IMR-90 (cell line): Measurements from ENCODE around the gene PSMC3. TPM values are rescaled to one million over a fixed set of nuclear protein-coding genes. Genes with fewer than 3 reads are reported as not detected.

Experiments
- ATAC-seq: fragments of 200-7000 bp; cut with Tn5 transposase; 2 replicates; pipeline ENCODE4 v1.9.1; 2020; ENCODE audit warnings: low read depth, mild to moderate bottlenecking, moderate library complexity
- BruUV-seq: library from RNA; stranded (reverse); fragments of 400-500 nt; replicated peaks from 2 replicates; lab custom pipeline; 2021; lab: Mats Ljungman, UMichigan
- CTCF ChIA-PET: fragments of 300-600 bp; formaldehyde crosslinking; extraction: SDS; loops from one replicate; lab custom pipeline; 2021; ENCODE audit warnings: antibody characterized with exemption; lab: Yijun Ruan, JAX
- POLR2A ChIA-PET: fragments of 300-600 bp; sonication (Branson Sonifier 250); formaldehyde crosslinking; loops from one replicate; lab custom pipeline; 2022; ENCODE audit warnings: antibody characterized with exemption; ENCODE audit not compliant: unreplicated experiment; lab: Charles Lee
- DNase-seq: peaks from one replicate; pipeline ENCODE4 v3.0.0; 2013
- H2AFZ ChIP-seq: replicated peaks from 2 replicates; pipeline ENCODE3; 2013; ENCODE audit warnings: low read length, mild to moderate bottlenecking; ENCODE audit not compliant: poor library complexity
- H2AK5ac ChIP-seq: 2 replicates; pipeline ENCODE4 v1.6.1; 2013; ENCODE audit warnings: low read depth, low read length, inconsistent platforms
- H2AK9ac ChIP-seq: replicated peaks from 2 replicates; pipeline ENCODE3; 2013; ENCODE audit warnings: mild to moderate bottlenecking, low read depth, low read length, moderate library complexity; ENCODE audit not compliant: poor library complexity
- H2BK120ac ChIP-seq: 2 replicates; pipeline ENCODE4 v1.6.1; 2013; ENCODE audit warnings: low read depth, low read length, inconsistent platforms
- H2BK15ac ChIP-seq: 3 replicates; pipeline ENCODE4 v1.6.1; 2013; ENCODE audit warnings: low read depth, low read length, inconsistent platforms
- H2BK20ac ChIP-seq: 2 replicates; pipeline ENCODE4 v1.6.1; 2013; ENCODE audit warnings: low read depth, mild to moderate bottlenecking, inconsistent platforms, low read length, moderate library complexity
- H2BK5ac ChIP-seq: 2 replicates; pipeline ENCODE4 v1.6.1; 2013; ENCODE audit warnings: mild to moderate bottlenecking, low read depth, low read length, inconsistent platforms; ENCODE audit not compliant: poor library complexity, severe bottlenecking
- H3K14ac ChIP-seq: replicated peaks from 2 replicates; pipeline ENCODE4 v1.6.1; 2013; ENCODE audit warnings: low read depth, low read length, inconsistent platforms
- H3K18ac ChIP-seq: 2 replicates; pipeline ENCODE4 v1.6.1; 2013; ENCODE audit warnings: low read depth, low read length, control low read depth
- H3K23ac ChIP-seq: 2 replicates; pipeline ENCODE4 v1.6.1; 2013; ENCODE audit warnings: low read depth, low read length, inconsistent platforms
- H3K27ac ChIP-seq: 2 replicates; pipeline ENCODE4 v1.5.1; 2013; ENCODE audit warnings: mild to moderate bottlenecking, control low read depth, low read length; ENCODE audit not compliant: insufficient read depth
- H3K27me3 ChIP-seq: 2 replicates; pipeline ENCODE4 v1.6.1; 2013; ENCODE audit warnings: low read length; ENCODE audit not compliant: control insufficient read depth, insufficient read depth
- H3K36me3 ChIP-seq: 2 replicates; pipeline ENCODE4 v1.6.1; 2013; ENCODE audit warnings: low read length, mixed read lengths; ENCODE audit not compliant: control insufficient read depth, insufficient read depth
- H3K4ac ChIP-seq: 2 replicates; pipeline ENCODE4 v1.6.1; 2013; ENCODE audit warnings: low read depth, low read length, inconsistent platforms
- H3K4me1 ChIP-seq: 2 replicates; pipeline ENCODE4 v1.6.1; 2013; ENCODE audit warnings: low read length, mixed read lengths; ENCODE audit not compliant: control insufficient read depth, insufficient read depth
- H3K4me2 ChIP-seq: 2 replicates; pipeline ENCODE4 v1.6.1; 2013; ENCODE audit warnings: low read depth, mild to moderate bottlenecking, control low read depth, low read length, moderate library complexity
- H3K4me3 ChIP-seq: 2 replicates; pipeline ENCODE4 v1.5.1; 2013; ENCODE audit warnings: low read depth, mild to moderate bottlenecking, control low read depth, low read length, moderate library complexity; ENCODE audit not compliant: insufficient read depth
- H3K56ac ChIP-seq: 2 replicates; pipeline ENCODE4 v1.6.1; 2013; ENCODE audit warnings: low read length, inconsistent platforms; ENCODE audit not compliant: insufficient read depth; ENCODE audit errors: extremely low read depth
- H3K79me1 ChIP-seq, 2 experiments: 2 replicates each; pipeline ENCODE4 v1.6.1; 2013; ENCODE audit warnings: low read length in 2 of 2, inconsistent platforms in 1 of 2, low read depth in 1 of 2
- H3K9ac ChIP-seq: 2 replicates; pipeline ENCODE4 v1.6.1; 2013; ENCODE audit warnings: low read depth, low read length, control low read depth
- H3K9me1 ChIP-seq: 2 replicates; pipeline ENCODE4 v1.6.1; 2013; ENCODE audit warnings: low read length, inconsistent platforms; ENCODE audit not compliant: insufficient read depth
- H3K9me3 ChIP-seq: 2 replicates; pipeline ENCODE4 v1.6.1; 2013; ENCODE audit warnings: low read length; ENCODE audit not compliant: control insufficient read depth, insufficient read depth
- H4K20me1 ChIP-seq: 2 replicates; pipeline ENCODE4 v1.6.1; 2013; ENCODE audit warnings: low read length, inconsistent platforms; ENCODE audit not compliant: insufficient read depth
- H4K5ac ChIP-seq: 2 replicates; pipeline ENCODE4 v1.6.1; 2013; ENCODE audit warnings: mild to moderate bottlenecking, low read depth, low read length, control low read depth
- H4K8ac ChIP-seq, 2 experiments: 2 replicates each; pipeline ENCODE4 v1.6.1; 2013; ENCODE audit warnings: low read depth in 2 of 2, low read length in 2 of 2, control low read depth in 1 of 2, inconsistent platforms in 1 of 2
- H4K91ac ChIP-seq: 2 replicates; pipeline ENCODE4 v1.6.1; 2013; ENCODE audit warnings: low read depth, low read length, inconsistent platforms; ENCODE audit not compliant: insufficient read depth
- CEBPB ChIP-seq: IDR thresholded peaks from 2 replicates; pipeline ENCODE4 v1.6.1; 2012; ENCODE audit warnings: low read depth, low read length, improper control_type of control experiment
- FOS ChIP-seq: fragments of 150-350 bp; IDR thresholded peaks from 2 replicates; pipeline ENCODE4 v1.6.1; 2016; ENCODE audit warnings: low read depth, low read length
- MAZ ChIP-seq: IDR thresholded peaks from 2 replicates; pipeline ENCODE4 v1.6.1; 2012; ENCODE audit warnings: low read depth, mild to moderate bottlenecking, low read length, improper control_type of control experiment, moderate library complexity, borderline replicate concordance
- NFE2L2 ChIP-seq: fragments of 150-350 bp; IDR thresholded peaks from 2 replicates; pipeline ENCODE4 v1.6.1; 2016; ENCODE audit warnings: low read depth, mild to moderate bottlenecking, low read length
- WGBS, 2 experiments: methylation state at CpG; one replicate each; pipeline versions ENCODE4 v1.1.5 to v1.1.7; 2013; ENCODE audit warnings: missing lambda C conversion rate in 2 of 2; ENCODE audit not compliant: insufficient read length in 1 of 2; ENCODE audit errors: extremely low coverage in 2 of 2; 5-methylcytosine and 5-hydroxymethylcytosine counted together
- dilution Hi-C: fragments of 300-500 bp; cut with HindIII; formaldehyde crosslinking; loops from one replicate; pipeline ENCODE4 v1.14.3; 2018; ENCODE audit warnings: low sequenced_read_pairs; ENCODE audit not compliant: unreplicated experiment
- in situ Hi-C: fragments of 300-500 bp; cut with MboI; formaldehyde crosslinking; loops from 3 replicates; pipeline ENCODE4 v1.14.3; 2019; ENCODE audit warnings: low sequenced_read_pairs, inconsistent platforms, mixed read lengths
- intact Hi-C: fragments of 100-400 bp; cut with micrococcal nuclease; formaldehyde crosslinking; loops from 2 replicates; pipeline ENCODE4 v1.10.0; 2022
- polyA plus RNA-seq, 3 experiments: library from polyadenylated mRNA; depleted of rRNA; stranded (reverse); fragments of >200 nt; gene quantifications; 2 replicates each; pipeline ENCODE4 v1.2.3, GENCODE V29; 2012; ENCODE audit warnings: low replicate concordance in 1 of 3
- total RNA-seq: library from RNA; depleted of rRNA; stranded (reverse); fragments of >200 nt; gene quantifications from 2 replicates; pipeline ENCODE4 v1.2.3, GENCODE V29; 2012
- TF ChIP-seq, protein P1 (sequence below): fragments of 150-350 bp; IDR thresholded peaks from 2 replicates; pipeline ENCODE4 v1.6.1; 2017; ENCODE audit warnings: mild to moderate bottlenecking, antibody characterized with exemption, low read length, low read depth

Gene PSMC3
- total and polyA plus RNA-seq, 2 of the 4 experiments (the other 2 are of a cell fraction): 238 to 253 TPM

GRCh38 chr11:47410370-47411264, 15.6 kb downstream of the PSMC3 start:
- Histone ChIP-seq H2BK15ac (peak overlapping the region; percentile 12; the same call in 1 of the 3 replicates), H3K9me3 (no peaks in the 10 kb centered on the region), H3K56ac (no peak overlapping the region), H2BK20ac (no peak overlapping the region), H3K4me2 (peak overlapping the region; percentile 86), H3K79me1 (peaks cover 15 to 66% of the 10 kb centered on the region in 2 experiments; a peak in 3 of 4 replicates), H2AK5ac (no peak overlapping the region; the same call in 1 of the 2 replicates), H2AK9ac (peak overlapping the region; percentile 100), H4K91ac (peak overlapping the region; percentile 35; the same call in 1 of the 2 replicates), H4K8ac (peak overlapping the region in 1 of 2 experiments; percentile 94; a peak in 2 of 4 replicates), H3K18ac (no peak overlapping the region), H3K27me3 (no peaks in the 10 kb centered on the region), H4K20me1 (peaks cover 24% of the 10 kb centered on the region; the same call in 1 of the 2 replicates), H3K4me3 (no peak overlapping the region; the same call in 1 of the 2 replicates), H3K4me1 (peaks cover 44% of the 10 kb centered on the region), H2BK120ac (no peak overlapping the region; the same call in 1 of the 2 replicates), H3K4ac (peak overlapping the region; percentile 99), H3K23ac (no peak overlapping the region), H3K9ac (peak overlapping the region; percentile 97), H2BK5ac (peak overlapping the region; percentile 94), H3K36me3 (peaks cover 44% of the 10 kb centered on the region), H3K27ac (peak overlapping the region; percentile 98), H2AFZ (no peak overlapping the region), H4K5ac (no peak overlapping the region), H3K14ac (peak overlapping the region; percentile 4; the same call in 1 of the 2 replicates), H3K9me1 (peaks cover 14% of the 10 kb centered on the region)
- intact Hi-C loops (no loop called here), dilution Hi-C loops (no loop called here), in situ Hi-C loops (no loop called here)
- no peak for DNase-seq
- POLR2A ChIA-PET: no interaction called here
- no TSS peak for BruUV-seq
- CTCF ChIA-PET: no interaction called here
- 91% methylated on average over 6 of the region's 12 CpGs; no CpG with 5 or more reads in 1 of the 2 experiments for WGBS, 2 experiments
- no peak for ATAC-seq
- TF ChIP-seq, protein P1, sequence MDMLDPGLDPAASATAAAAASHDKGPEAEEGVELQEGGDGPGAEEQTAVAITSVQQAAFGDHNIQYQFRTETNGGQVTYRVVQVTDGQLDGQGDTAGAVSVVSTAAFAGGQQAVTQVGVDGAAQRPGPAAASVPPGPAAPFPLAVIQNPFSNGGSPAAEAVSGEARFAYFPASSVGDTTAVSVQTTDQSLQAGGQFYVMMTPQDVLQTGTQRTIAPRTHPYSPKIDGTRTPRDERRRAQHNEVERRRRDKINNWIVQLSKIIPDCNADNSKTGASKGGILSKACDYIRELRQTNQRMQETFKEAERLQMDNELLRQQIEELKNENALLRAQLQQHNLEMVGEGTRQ: no peak
- TF ChIP-seq CEBPB (no peak), FOS (no peak), MAZ (no peak), NFE2L2 (no peak)
